Measurements from ENCODE around the gene MIOS.

MIOS gene

DNA sequence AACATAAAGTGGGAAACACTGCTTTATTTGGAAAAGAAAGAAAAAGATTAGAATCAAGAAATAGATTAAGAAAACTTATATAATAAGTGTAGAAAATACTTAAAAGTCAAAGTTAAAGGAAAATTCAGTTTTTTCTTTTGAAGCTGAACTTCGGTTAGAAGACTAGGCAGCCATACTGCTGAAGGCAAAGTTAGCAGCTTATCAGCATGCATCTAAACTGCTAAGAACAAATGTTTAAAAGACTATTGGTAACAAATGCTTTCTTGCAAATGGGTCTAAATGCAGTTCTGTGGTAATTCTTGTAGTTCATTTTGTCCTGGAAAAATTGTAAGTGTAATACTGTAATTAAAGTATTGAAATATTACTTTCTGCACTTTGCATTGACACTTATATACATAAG is 18.0 kb downstream of the MIOS start:
- no peak for DNase-seq

GRCh38 chr7:7585241-7585928 is 18.7 kb downstream of the MIOS start:
- DNase-seq, result no peak

- no peak for DNase-seq
Observed at GRCh38 chr7:7595451-7595850, 28.8 kb downstream of the MIOS start.

- no peak for DNase-seq
Observed at GRCh38 chr7:7596176-7596575, 29.5 kb downstream of the MIOS start.

DNA sequence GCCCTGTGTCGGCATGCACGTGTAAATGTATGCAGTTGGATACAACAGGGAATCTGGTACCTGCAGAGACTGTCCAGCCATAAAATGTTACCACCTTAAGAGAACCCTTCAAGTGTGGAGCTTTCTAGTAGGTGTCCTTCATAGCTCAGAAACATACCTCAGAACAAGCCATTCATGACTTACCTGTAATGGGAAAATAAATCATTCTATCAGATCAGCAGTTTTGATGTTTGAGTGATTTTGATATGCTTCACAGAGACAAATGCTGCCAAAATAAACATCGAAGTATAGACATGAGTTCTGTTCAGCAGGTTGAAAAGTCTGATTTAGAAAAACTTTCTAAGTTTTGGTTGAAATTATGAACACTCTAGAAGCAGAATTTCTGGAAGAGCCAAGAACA is 40.3 kb downstream of the MIOS start:
- no peak for DNase-seq

GRCh38 chr7:7609330-7609729 is 42.6 kb downstream of the MIOS start:
- no peak for DNase-seq

DNA sequence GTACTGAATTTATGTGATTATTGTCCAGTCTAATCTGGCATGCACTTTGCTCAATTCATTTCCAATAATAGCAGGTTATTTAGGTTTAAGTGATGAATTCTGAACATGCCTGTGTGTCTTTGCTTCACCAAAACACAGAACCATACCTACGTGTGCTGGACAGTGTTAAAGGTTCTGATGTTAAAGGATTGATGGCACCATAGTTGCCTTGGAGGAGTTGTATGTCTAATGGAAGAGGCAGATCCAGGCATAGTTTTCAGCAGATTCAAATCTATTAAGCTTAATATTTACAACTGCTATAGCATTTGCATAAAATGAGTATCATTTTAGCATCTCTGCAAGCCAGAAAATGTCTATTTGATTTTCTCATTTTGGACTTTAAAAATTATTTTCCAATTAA is 45.8 kb downstream of the MIOS start:
- no peak for DNase-seq

GRCh38 chr7:7613210-7613609 is 46.5 kb downstream of the MIOS start:
- DNase-seq, result no peak

DNA sequence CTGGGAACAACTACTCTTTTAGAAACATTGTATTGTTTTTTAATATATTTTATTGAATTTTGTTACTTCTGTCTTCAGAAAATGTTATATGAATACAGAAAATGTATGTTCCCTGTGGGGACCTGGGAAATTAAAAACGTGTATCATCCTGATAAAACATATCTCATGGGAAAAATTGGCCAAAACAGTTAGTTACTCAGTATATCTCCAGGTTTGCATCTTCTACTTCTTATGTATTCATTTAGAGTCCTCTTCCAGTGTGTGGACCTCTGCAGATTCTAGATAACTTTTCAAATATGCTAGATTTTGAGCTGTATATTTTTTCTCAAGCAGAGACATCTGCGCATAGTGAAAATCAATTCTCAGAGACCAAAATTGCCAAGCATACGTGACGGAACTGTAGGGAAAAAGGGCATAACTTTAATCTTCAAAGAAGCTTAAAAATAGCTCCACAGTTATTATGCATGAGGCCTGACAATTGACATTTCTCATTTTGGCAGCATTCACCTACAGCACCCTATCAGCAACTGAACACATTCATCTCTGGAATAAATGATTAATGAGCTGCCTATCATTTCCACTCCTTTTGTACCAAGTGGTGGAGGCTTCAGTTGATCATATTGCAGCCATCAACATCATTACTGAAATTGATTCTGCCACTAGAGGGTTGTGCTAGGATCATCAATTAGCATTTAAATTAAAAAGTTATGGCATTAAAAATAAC is 47.5 kb downstream of the MIOS start:
- no peak for DNase-seq

- no peak for DNase-seq
Observed at GRCh38 chr7:7617550-7617949, 50.9 kb downstream of the MIOS start.

- no peak for DNase-seq
Observed at GRCh38 chr7:7618410-7618809, 51.7 kb downstream of the MIOS start.

DNA sequence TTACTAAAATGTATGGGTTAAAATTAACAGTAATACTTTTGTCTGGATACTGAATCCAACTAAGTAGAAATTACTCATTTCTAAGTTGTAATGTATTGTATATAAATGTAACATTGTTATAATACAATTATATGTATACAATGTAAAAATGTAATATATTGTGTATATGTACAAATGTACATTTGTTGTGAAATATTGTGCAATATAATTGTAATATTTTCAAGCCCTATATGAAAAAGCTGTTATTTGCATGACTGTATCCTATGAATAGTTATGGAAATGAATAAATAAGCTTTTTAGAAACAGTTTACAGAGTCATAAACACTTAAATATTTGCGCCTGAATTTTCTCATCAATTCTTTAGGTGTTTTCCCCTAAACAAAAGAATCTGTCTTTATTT is 53.6 kb downstream of the MIOS start:
- DNase-seq, result no peak

DNA sequence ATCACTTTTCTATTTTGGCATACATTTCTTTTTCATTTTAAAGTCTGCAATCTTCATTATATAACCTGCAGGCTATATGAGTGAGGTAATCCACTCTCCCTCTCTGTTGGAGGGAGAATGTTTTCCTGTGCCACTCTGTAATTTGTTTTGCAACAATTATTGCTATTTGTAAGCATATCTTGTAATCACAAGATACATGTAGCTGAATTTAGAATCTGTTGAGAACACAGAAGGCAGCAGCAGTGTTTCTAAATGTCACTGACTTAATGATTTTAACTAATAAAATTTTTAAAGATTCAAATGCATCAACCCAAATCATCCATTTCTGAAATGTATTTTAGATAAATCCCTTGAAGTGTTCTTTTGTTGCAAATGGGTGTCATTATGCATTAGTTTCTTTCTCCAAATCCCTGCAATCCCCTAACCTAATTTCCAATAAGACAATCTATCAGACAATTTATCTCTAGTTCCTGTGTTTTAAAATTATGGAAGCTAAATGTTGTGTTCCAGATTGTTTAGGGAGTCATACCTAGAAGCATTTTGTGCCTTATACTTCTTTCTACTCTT is 54.0 kb downstream of the MIOS start:
- DNase-seq, result no peak

GRCh38 chr7:7628476-7628875 is 61.8 kb downstream of the MIOS start:
- no peak for DNase-seq

- no peak for DNase-seq
Observed at GRCh38 chr7:7630626-7631329, 64.1 kb downstream of the MIOS start.

GRCh38 chr7:7639421-7639820 is 72.7 kb downstream of the MIOS start:
- no peak for DNase-seq

DNA sequence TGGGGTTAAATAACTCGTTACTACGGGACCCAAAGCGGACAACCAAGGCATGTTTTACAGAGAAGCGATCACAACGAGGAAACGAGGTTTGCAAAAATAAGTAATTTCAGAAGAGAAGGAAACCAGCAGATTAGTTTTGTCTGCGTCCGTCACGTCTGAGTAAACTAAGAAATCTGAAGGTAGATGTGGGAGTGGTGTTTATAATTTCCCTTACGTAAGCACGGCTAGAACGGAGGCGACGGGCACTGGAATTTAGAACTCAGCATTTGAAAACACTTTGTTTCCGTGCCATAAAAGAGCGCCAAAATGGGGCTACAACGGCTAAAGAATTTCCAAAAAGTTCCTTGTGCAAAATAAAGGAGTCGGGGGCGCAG is 73.2 kb downstream of the MIOS start:
- no peak for DNase-seq

DNA sequence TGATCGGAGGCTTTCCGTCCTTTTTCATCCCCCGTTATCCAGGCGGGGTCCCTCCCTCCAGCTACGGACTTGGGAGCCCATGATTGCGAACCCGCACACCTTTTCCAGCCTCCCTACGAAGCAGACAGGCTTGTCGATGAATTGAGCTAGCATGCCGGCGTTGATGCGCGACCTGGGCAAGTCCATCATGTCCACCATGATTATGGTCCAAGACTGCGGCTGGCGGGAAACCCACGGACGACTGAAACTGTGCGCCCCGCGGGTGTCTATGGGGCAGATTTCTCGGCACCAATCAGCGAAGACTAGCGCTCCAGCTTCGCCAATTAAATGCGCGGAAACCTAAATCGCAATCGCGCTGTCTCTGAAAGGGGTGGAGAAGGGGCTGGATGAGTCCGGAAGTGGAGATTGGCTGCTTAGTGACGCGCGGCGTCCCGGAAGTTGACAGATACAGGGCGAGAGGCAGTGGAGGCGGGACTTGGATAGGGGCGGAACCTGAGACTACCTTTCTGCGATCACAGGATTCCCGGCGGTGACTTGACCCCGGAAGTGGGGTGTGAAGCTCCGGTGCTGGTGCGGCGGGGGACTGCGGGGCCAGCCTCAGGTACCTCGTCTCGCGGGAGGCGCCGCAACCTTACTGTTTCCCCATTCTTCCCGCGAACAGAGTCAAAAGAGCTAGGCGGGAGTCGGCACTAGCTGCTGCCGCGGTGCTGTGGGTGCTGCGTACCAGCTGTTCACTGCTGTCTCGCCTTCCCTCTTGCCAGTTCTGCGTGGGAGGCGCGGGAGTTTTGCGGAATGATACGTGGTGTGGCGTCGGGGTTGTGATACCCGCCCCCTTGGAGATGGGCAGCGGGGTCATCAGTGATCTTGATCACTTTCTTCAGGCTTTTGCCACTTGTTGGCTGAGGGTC is 73.8 kb downstream of the MIOS start, which contains the start of gene UMAD1:
UMAD1 (plus strand) TSS at position 532 of the 908 bp plus-strand sequence. CDS start 32,620 bp downstream, outside the sequence.
- peak; percentile 99 for DNase-seq

GRCh38 chr7:7641129-7641663 is 74.5 kb downstream of the MIOS start:
- DNase-seq, result no peak

- DNase-seq, result no peak
Observed at GRCh38 chr7:7642081-7642480, 75.4 kb downstream of the MIOS start.

GRCh38 chr7:7647495-7648036 is 80.9 kb downstream of the MIOS start:
- DNase-seq, result no peak

DNA sequence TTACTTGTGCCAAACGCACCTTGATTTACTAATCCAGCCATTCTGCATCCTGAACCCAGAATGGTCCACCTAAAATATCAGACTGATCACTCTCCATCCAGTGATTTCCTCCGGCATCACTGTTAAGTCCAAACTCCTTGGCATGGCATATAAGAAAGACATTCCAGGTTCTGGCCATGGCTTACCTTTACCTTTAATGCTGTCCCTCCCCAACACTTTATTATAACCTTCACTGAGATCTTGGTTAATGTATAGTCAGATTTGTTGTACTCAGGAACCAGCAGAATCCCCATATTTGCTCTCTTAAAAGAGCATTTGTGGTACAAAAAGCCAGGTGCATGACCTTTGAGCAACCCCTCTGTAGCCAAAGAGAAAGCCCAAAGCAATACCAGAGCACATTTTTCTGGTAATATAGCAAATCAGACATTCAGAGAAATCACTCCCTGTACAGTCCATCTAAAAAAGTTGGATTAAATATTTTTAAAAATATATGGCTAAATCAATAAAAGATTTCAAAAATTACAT is 84.1 kb downstream of the MIOS start:
- no peak for DNase-seq

Data from NCI-H774 (cell line).